Keratinocyte (primary cell): Measurements from ENCODE around the gene MAN1C1. TPM values are rescaled to one million over a fixed set of nuclear protein-coding genes. Genes with fewer than 3 reads are reported as not detected.

Experiments
- DNase-seq: peaks from one replicate; pipeline ENCODE4 v3.0.0-alpha.2; 2011; ENCODE audit warnings: low read depth, missing footprints, low spot score
- FAIRE-seq: peaks from 2 replicates; lab custom pipeline; 2011; peaks lifted over from hg19 to GRCh38; lab: Jason Lieb, UNC
- H2AFZ ChIP-seq: 2 replicates; pipeline ENCODE4 v1.6.0; 2012; ENCODE audit warnings: low read length, control low read depth, inconsistent platforms; ENCODE audit not compliant: control insufficient read depth
- H3K27ac ChIP-seq: 2 replicates; pipeline ENCODE4 v1.5.1; 2011; ENCODE audit warnings: low read length; ENCODE audit not compliant: control insufficient read depth, insufficient read depth
- H3K27me3 ChIP-seq: 3 replicates; pipeline ENCODE4 v1.6.0; 2011; ENCODE audit warnings: low read length; ENCODE audit not compliant: control insufficient read depth, insufficient read depth; ENCODE audit errors: extremely low read depth
- H3K36me3 ChIP-seq, 2 experiments: 2 replicates in 1 of 2; 3 replicates in 1 of 2; pipeline ENCODE4 v1.5.1; 2011; ENCODE audit warnings: low read length in 2 of 2, mild to moderate bottlenecking in 1 of 2; ENCODE audit not compliant: control insufficient read depth in 2 of 2, insufficient read depth in 2 of 2; ENCODE audit errors: extremely low read depth in 1 of 2
- H3K4me1 ChIP-seq: 3 replicates; pipeline ENCODE4 v1.5.1; 2011; ENCODE audit warnings: low read length; ENCODE audit not compliant: control insufficient read depth, insufficient read depth; ENCODE audit errors: extremely low read depth
- H3K4me2 ChIP-seq: 3 replicates; pipeline ENCODE4 v1.6.0; 2011; ENCODE audit warnings: low read depth, low read length; ENCODE audit not compliant: control insufficient read depth, insufficient read depth; ENCODE audit errors: extremely low read depth
- H3K4me3 ChIP-seq, 3 experiments: fragments of 200-600 bp in 1 of 3; sonication (generic) in 1 of 3; 2 replicates in 2 of 3; 3 replicates in 1 of 3; pipeline ENCODE4 v1.5.1; 2011 to 2016; ENCODE audit warnings: low read length in 3 of 3, mild to moderate bottlenecking in 3 of 3, control low read depth in 2 of 3, inconsistent platforms in 1 of 3, low read depth in 1 of 3, mixed read lengths in 1 of 3, mixed run types in 1 of 3, moderate library complexity in 1 of 3; ENCODE audit not compliant: control insufficient read depth in 2 of 3, insufficient read depth in 2 of 3; ENCODE audit errors: extremely low read depth in 1 of 3
- H3K79me2 ChIP-seq: 2 replicates; pipeline ENCODE4 v1.6.0; 2012; ENCODE audit warnings: low read length; ENCODE audit not compliant: control insufficient read depth, insufficient read depth
- H3K9ac ChIP-seq: 3 replicates; pipeline ENCODE4 v1.6.0; 2011; ENCODE audit warnings: low read length; ENCODE audit not compliant: control insufficient read depth, insufficient read depth; ENCODE audit errors: extremely low read depth
- H3K9me1 ChIP-seq: 3 replicates; pipeline ENCODE4 v1.6.0; 2011; ENCODE audit warnings: low read length; ENCODE audit not compliant: control insufficient read depth, insufficient read depth; ENCODE audit errors: extremely low read depth
- H3K9me3 ChIP-seq: 2 replicates; pipeline ENCODE4 v1.5.1; 2012; ENCODE audit warnings: low read depth, low read length; ENCODE audit not compliant: control insufficient read depth
- H4K20me1 ChIP-seq: 3 replicates; pipeline ENCODE4 v1.6.0; 2011; ENCODE audit warnings: low read length; ENCODE audit not compliant: control insufficient read depth, insufficient read depth; ENCODE audit errors: extremely low read depth
- CTCF ChIP-seq, 3 experiments: IDR thresholded peaks in 1 of 3; conservative IDR thresholded peaks in 1 of 3; optimal IDR thresholded peaks in 1 of 3; 2 replicates in 2 of 3; 3 replicates in 1 of 3; pipeline versions ENCODE3 to v1.5.1; 2011; ENCODE audit warnings: low read length in 3 of 3, mild to moderate bottlenecking in 3 of 3, moderate library complexity in 2 of 3, control low read depth in 1 of 3, inconsistent platforms in 1 of 3; ENCODE audit not compliant: insufficient read depth in 2 of 3; ENCODE audit errors: extremely low read depth in 1 of 3
- EZH2 ChIP-seq: IDR thresholded peaks from one replicate; pipeline ENCODE4 v1.6.1; 2012; ENCODE audit warnings: inconsistent platforms, mild to moderate bottlenecking, low read length, moderate library complexity
- dilution Hi-C: fragments of 300-500 bp; cut with MboI; formaldehyde crosslinking; loops from one replicate; pipeline ENCODE4 v1.7.0; 2020; ENCODE audit warnings: low sequenced_read_pairs; ENCODE audit not compliant: extremely low pct_ligation_motif_present
- polyA plus RNA-seq, 5 experiments: library from polyadenylated mRNA; depleted of rRNA in 3 of 5; stranded (reverse) in 3 of 5; stranded (forward) in 1 of 5; unstranded in 1 of 5; fragments of >200 nt; gene quantifications; 1 replicate in 1 of 5; 2 replicates in 3 of 5; 3 replicates in 1 of 5; pipeline versions ENCODE4 v1.2.1 to v1.2.3, GENCODE V29; 2011 to 2012; ENCODE audit warnings: missing spikeins in 2 of 5, low read depth in 1 of 5, low replicate concordance in 1 of 5

Gene MAN1C1
- polyA plus RNA-seq, 1 donor (not counting 4 experiments of a cell fraction or from before 2014, with no cell fraction given): 0.07 TPM

GRCh38 chr1:25779388-25779787, 162.8 kb downstream of the MAN1C1 start:
- TF ChIP-seq EZH2: no peak
- TF ChIP-seq CTCF (optimal IDR thresholded peaks at IDR 0.05 in 1 of 3, IDR thresholded peaks at IDR 0.05 in 1 of 3, conservative IDR thresholded peaks at IDR 0.05 in 1 of 3; ENCODE audit: extremely low read depth in 1 of 3, insufficient read depth in 2 of 3, low read length in 3 of 3): no peak
- Histone ChIP-seq H3K4me3 (no peak overlapping the region), H3K9ac (no peak overlapping the region), H3K27ac (no peak overlapping the region), H3K4me1 (no peaks in the 10 kb centered on the region), H3K4me2 (no peak overlapping the region), H4K20me1 (no peaks in the 10 kb centered on the region), H3K9me3 (no peaks in the 10 kb centered on the region), H3K36me3 (no peaks in the 10 kb centered on the region), H3K9me1 (no peaks in the 10 kb centered on the region), H2AFZ (no peak overlapping the region), H3K79me2 (no peaks in the 10 kb centered on the region), H3K27me3 (peaks cover 8% of the 10 kb centered on the region)
- FAIRE-seq: no peak
- dilution Hi-C loops: no loop called here
- DNase-seq: no peak

GRCh38 chr1:25779894-25780293, 163.3 kb downstream of the MAN1C1 start:
- Histone ChIP-seq H3K36me3 (no peaks in the 10 kb centered on the region), H3K9ac (no peak overlapping the region), H4K20me1 (no peaks in the 10 kb centered on the region), H3K9me3 (no peaks in the 10 kb centered on the region), H2AFZ (no peak overlapping the region), H3K4me1 (no peaks in the 10 kb centered on the region), H3K4me3 (no peak overlapping the region), H3K4me2 (no peak overlapping the region), H3K79me2 (no peaks in the 10 kb centered on the region), H3K9me1 (no peaks in the 10 kb centered on the region), H3K27me3 (peaks cover 8% of the 10 kb centered on the region), H3K27ac (no peak overlapping the region)
- dilution Hi-C loops: no loop called here
- no peak for FAIRE-seq
- TF ChIP-seq CTCF (optimal IDR thresholded peaks at IDR 0.05 in 1 of 3, IDR thresholded peaks at IDR 0.05 in 1 of 3, conservative IDR thresholded peaks at IDR 0.05 in 1 of 3; ENCODE audit: extremely low read depth in 1 of 3, insufficient read depth in 2 of 3, low read length in 3 of 3) (no peak), EZH2 (no peak)
- DNase-seq: no peak
